OCI-M2 (cell line): ENCODE data around the gene CBX1.
"Not testable (repeated sequence)": the region's sequence is repeated elsewhere in the genome, so short reads cannot be mapped to it uniquely, and the experiment has no call there.

Experiments
- DNase-seq: peaks from one replicate; lab custom pipeline; 2025; ENCODE audit not compliant: unreplicated experiment; lab: John Stamatoyannopoulos, UW

Gene CBX1

DNA sequence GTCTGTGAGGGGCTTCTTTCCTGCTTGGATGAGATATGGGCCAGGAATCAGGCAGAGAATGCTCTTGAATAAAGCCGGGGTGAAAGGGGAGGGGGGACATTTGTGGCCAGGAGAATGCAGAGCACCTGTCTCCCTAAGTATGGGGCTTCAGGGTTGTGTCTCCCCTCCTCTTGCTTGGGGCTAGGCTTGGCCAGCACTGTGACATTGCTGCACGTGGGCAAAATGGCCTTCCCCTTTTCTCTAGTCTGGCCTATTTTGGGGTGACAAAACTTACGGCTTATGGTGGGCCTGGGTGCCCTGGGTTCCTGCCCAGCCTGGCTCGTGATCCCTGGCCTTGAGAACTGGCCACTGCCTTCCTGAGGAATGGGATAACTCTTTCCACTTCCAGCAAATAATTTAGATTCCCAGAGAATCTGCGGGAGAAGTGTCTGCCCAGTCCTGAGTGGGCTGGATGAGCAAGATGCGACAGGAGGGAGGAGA is 47.5 kb downstream of the CBX1 start:
- DNase-seq, result no peak

DNA sequence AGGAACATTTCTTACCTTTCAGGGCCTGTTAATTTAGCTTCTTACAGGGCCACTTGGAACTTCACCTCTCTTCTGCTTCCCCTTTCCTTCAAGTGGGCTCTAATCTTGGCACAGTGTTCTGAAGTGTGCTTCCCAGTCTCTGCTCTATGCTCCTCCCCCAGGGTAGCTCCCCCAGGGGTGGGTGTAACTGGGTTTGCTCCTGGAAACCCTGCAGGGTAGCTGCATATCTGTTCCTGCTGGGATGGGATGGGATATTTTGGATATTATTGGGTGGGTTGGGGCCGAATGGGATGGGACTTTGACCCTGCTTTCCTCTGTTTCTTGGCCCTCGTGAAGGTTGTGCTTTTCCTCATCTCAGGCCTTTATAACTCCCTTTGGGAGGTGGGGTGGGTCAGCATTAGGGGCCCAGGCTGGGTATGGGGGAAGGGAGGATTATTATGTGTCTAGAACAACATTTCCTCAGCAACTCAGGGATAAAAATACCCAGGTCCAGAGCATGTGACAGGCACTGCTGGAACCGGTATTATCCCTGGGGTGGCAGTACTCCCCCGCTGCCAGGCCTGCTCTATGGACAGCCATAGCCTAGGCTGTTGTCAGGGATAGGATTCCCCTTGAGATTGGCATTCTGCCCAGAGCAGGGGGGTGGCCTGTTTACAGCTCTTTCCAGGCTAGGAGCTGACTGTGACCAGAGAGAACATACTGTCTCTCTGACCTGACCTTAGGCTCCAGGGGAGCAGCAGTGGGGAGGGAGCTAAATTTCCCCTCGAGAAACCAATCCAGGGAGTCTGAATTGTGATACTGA is 48.1 kb downstream of the CBX1 start:
- no peak for DNase-seq

DNA sequence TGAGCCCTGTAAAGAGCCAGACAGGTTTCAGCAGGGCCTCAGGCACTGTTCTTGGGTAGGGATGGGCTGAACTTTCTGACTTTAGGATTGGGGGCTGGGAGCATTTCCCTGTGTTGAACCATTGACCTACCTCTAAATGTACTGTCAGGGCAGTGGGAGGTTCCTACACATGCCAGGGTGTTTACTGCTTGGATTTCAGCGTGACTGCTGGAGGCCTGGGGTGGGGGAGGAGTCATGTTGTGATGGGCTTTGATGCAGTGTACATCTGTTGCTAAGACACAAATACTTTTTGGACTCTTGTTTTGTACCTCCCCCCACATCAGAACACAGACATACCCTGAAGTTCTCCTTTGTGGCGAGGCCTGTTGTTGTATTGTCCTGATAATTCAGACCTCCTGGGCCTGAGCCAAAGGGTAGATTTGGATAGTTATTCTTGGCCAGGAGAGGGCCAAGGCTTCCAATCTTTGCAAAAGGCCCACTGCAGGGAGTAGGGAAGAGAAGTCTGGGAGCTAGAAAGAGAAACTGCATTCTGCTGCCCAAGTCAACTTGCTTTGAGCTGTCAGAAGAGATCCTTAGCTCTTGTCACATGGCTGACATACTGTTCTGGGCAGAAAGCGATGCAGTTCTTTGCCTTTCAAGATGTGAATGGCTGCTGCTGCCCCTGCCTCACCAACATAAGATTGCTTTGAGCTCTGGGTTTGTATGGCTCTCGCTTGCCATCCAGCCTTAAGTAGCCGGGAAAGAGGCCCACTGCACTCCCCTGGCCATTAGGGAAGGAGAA is 49.4 kb downstream of the CBX1 start:
- no peak for DNase-seq

DNA sequence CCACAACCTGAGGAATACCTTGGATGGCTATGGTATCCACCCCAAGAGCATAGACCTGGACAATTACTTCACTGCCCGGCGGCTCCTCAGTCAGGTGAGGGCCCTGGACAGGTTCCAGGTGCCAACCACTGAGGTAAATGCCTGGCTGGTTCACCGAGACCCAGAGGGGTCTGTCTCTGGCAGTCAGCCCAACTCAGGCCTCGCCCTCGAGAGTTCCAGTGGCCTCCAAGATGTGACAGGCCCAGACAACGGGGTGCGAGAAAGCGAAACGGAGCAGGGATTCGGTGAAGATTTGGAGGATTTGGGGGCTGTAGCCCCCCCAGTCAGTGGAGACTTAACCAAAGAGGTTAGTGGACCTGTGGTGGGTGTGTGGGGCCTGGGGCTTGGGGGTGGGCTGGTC is 50.0 kb downstream of the CBX1 start:
- DNase-seq, result no peak

DNA sequence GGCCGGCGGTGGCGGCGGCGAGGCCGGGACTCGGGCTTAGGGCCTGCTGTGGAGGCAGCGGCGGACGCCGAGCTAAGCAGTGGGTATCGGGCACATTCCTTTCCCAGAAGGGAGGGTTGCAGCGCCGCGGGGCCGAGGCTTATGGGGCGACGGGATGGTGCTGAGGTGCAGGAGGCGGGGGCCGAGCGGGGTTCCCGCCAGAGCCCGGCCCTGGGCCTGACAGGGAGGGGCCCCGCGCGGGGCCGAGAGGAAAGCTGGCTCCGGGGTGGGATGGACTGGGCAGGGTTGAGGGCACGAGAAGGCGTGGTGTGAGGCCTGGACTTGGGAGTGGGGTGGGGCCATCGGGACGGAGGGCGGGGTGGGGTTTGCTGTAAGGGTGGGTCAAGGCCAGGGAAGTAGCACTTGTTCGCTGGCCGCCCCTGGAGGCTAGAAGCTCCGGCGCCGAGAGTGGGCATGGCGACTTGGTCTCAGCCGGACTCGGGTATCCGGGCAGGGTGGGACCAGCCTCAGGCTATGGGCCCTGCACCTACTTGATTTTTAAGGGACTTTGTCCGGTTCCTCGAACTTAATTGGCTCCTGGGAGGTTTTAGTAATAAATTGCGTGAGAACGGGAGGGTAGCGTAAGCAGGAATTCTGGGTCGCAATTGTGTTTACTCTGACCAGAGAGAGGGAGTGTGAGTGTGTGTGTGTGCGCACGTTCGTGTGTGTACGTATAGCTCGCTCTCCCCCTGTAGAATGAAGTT is 52.7 kb downstream of the CBX1 start:
- no peak for DNase-seq

DNA sequence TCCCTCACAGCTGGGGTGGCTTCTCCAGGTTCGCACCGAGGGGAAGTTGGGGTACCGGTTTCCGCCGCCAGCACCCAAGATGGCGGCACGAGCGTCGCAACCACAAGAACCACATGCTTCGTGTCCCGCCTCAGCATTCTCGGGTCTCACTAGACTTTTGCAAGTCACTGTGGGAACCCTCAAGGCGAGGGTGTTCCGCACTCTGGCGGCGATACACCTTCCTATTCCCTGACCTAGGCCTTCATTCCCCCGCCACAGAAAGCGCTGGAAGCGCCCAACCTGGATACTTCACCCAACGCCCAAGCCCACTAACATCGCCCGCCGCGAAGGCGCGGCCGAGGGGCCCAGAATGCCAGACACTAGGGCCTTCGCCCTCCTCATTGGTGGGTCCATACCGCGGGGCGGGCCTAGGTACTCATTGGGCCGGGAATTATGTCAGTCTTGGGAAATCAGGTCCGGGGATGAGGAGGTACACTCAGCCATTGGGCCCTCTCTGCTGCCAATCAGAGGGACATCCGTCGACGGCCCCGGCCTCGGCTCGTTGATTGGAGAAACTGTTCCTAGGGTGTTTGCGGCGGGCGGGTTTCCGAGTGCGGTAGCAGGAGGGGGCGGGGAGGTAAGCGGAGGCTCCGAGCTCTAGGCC is 53.4 kb downstream of the CBX1 start, which contains the start of gene NFE2L1:
Gene NFE2L1 (plus strand): TSS at position 619 of the 643 bp plus-strand sequence. CDS start 2,760 bp downstream, outside the sequence.
- peak; percentile 87 for DNase-seq

DNA sequence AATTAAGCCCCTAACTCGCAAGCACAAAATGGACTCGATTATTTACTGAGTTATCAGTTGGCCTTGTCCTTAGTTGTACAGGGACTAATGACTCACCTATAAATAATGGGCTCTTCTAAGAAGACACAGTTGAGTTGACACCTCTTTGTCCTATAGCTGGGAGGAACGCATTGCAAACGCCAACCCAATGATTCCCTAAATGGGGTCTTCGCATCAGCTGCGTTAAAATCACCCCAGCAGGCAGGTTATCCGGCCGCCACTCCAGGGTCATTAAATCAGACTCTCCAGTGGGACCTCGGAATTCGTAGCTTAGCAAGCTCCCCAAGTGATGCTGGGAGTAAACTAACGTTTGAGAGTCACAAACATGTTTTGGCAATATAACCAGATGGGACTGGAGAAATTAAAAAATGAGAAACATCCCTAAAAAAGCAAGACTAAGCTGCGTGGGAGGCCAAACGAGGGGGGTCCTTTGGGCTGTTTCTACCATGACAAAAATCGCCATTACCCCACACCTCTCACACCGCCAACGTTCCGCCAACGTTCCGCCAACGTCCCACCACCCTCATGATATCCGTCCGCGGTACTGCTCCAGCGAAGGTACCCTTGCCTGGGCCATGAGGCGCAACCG is 54.1 kb downstream of the CBX1 start:
- DNase-seq, result no peak

DNA sequence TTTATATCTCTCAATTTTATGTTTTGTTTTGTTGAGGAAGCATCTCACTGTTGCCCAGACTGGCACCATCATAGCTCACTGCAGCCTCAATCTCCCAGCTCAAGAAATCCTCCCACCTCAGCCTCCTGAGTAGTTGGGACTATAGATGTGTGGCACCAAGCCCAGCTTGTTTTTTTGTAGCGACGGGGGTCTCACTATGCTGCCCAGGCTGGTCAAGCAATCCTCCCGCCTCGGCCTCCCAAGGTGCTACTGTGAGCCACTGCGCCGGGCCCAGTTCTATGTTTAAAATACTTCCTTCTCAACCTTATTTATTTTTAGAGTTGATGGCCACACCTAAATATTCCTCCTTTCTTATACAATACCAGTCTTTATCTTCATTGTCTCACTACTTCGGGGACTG is 55.0 kb downstream of the CBX1 start:
- DNase-seq, result no peak

DNA sequence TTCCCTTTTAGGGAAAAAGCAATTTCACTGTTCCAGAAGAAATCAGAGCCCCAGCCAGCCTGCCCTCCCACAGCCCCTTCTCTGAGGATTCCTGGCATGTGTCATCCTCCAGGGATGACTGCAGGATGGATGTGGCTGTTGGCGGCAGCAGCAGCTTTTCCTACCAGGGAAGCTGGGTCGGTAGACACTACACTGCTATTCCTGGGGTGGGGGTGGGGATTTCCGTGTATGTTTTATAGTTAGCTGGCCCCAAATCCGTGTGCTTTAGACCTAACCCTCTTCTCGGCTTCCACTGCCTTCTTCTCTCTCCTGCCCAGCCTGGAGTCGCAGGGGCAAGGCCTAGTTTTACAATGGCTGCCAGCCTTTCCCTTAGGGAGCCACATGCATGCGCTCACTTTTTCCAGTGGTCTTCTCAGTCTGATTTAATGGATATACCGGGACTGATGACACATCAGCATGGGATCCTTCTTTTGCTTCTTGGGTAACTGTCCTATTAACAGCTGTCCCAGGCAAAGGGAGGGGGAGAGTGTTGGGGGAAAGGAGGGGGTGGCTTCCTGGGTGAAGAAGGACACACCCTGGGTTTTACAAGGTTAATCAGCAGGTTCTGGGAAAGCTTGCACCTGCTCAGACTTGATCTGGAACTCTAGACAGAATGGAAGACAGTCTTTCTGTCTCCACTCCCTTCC is 55.8 kb downstream of the CBX1 start:
- DNase-seq, result no peak

DNA sequence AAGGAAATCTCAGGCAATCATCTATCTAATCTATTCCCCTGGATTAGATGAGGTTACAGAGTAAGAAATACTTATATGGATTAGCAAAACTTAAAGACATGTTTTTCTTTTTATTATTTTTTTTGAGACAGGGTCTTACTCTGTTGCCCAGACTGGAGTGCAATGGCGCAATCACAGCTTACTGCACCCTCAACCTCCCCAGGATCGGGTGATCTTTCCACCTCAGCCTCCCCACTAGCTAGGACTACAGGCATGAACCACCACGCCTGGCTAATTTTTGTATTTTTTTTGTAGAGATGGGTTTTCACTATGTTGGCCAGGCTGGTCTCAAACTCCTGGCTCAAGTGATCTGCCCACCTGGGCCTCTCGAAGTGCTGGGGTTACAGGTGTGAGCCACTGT is 56.4 kb downstream of the CBX1 start:
- DNase-seq, result no peak

DNA sequence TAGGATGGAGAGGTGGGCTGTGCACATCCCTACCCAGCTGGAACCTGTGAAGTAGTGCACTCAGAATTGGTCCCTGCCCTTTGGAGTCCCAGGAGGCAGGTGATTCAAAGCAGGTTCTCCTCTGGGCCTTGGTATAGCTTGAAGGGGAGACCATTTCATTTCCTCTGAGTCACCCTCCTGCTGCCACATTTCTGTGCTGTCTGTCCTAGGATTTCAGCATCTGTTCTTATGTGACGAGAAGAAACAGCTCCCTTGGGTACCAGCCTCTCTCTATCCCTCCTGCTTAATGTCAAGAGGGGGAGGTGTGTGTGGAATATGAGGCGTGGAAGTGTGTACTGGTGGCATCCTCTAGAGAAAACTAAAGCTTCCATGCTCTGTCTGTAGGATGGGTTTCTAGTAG is 58.1 kb downstream of the CBX1 start:
- no peak for DNase-seq

DNA sequence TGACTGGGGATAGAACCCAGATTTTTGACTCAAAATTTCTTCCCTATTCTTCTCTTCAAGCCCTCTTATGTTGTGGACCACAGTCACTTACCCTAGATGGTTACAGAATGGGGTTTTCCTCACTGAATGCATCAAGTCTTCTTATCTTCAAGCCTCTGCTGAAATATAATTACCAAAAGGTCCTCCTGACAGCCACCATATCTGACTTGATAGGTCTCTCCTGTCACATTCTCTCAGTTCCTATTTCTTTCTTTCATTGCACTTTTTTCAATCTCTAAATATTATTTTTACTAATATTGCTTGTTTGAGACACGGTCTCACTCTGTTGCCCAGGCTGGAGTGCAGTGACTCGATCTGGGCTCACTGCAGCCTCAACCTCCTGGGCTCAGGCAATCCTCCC is 62.6 kb downstream of the CBX1 start:
- no peak for DNase-seq

DNA sequence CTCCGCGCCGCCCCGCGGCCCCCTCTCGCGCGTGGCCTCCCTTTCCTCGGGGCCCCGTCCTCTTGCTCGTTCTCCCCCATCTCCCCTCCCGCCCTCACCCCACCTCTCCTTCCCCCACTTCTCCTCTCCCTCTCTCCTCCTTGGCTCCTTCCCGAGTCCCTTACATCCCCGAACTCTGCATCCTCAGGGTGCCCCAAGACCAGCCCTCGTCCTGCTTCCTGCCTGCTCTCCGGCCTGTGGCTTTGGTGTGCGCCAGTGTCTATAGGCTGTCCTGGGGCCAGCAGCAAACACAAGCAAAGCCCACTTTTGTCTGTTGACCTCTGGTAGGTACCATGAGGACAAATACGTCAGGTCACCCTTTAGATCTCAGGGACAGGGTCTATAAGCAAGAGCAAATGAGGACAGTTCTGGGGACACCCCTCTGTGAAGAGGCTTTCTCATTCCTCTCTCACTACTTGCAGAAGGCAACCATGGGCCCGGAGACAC is 63.4 kb downstream of the CBX1 start:
- no peak for DNase-seq

DNA sequence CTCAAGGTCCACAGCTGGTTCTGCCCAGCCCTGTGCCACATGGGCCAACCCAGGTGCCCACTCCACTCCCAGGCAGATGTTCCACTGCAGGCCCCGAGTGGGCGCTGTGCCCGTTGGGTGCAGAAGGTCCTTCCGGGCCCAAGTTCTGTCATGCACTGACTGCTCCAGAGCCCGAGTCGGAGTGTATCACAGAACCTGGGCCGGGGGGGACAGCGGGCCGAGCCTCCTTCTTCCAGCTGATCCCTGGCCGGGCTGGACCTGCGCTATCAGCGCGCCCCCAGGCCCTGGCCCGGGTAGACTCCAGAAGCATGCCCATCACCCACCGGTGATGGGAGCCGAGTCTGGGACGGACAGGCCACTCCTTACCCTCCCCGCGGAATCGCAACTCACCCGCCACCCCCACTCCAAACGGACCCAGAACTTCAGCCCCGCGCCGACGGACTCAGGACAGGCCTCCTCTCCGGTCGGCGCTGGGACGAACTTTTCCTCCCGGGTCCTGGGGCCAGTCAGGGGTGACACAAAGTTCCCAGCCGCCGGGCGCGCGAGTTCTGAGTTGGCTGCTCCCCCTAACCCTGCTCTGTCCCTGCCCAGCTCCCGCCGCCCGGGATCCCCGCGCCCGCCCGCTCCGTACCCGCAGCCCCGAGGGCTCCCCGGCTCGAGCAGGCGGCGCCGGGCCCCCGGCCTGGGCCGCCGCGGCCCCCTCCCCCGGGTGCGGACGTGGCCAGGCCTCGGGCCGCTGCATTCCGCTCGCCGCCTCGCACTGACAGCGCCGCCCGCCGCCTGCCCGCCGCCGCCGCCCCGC is 64.0 kb downstream of the CBX1 start, which contains the start of gene COPZ2:
Gene COPZ2 (minus strand): TSS at position 762 of the 802 bp plus-strand sequence. CDS start 20 bp downstream, at position 742.
- DNase-seq, result no peak

DNA sequence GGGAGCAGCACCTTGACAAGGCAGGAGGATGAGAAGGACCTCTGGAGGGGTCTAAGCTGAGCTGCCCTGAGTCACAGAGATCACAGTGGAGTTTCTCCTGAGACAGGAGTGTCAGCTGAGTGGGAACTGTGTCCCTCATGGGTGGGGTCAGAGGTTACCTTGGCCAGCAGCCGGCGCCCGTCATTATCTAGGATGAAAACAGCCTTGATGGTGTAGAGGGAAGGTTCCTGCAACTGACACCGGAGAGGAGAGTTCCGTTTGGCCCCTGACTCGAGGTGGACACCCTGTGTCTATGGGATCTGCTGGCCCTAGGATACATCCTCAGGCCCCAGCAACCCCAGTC is 64.6 kb downstream of the CBX1 start:
- no peak for DNase-seq

DNA sequence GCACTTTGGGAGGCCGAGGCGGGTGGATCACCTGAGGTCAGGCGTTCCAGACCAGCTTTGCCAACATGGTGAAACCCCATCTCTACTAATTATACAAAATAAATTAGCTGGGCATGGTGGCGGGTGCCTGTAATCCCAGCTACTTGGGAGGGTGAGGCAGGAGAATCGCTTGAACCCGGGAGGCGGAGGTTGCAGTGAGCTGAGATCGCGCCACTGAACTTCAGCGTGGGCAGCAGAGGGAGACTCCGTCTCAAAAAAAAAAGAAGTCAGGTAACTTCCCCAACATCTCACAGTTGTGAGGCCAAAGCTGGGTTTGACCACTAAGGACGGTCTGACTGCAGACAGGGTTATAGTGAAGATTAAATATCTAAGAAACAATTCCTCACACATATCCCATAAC is 66.5 kb downstream of the CBX1 start:
- DNase-seq, result not testable (repeated sequence)

DNA sequence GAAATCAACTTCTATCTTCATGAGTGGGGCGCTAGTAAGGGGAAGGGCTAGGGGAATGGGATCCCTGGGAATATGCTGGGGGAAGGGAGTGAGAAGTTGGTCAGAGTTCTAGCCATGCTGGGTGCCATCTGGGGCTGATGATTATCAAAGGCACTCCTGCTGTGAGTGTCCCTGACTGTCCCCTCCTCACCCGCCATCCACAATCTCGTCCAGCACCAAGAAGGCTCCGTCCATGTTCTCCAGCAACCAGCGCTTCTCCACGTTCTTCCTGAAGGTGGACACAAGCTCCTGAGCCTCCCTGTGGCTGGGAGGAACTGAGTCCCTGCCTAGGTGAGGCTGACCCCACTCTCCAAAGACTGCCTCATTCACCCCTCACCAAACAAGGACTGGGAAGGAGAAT is 69.3 kb downstream of the CBX1 start:
- no peak for DNase-seq

DNA sequence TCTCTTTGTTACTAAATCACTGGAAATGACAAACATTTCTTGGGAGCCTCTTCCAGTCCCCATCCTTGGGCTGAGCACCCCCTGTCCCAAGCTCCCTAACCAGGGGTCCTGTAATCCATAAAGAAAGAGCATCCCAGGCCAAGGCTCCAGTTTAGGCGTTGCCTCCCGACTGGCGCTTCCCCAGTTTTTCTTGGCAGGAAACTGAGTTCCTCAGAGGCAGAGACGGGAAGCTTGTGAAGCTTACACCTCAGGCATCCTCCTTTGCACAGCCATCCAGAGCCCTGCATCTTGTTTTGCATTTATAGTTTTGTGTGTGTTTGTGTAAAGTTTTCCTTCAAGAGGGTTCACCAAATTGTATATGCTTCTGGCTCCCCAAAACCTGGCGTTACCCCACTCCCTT is 70.7 kb downstream of the CBX1 start:
- no peak for DNase-seq

DNA sequence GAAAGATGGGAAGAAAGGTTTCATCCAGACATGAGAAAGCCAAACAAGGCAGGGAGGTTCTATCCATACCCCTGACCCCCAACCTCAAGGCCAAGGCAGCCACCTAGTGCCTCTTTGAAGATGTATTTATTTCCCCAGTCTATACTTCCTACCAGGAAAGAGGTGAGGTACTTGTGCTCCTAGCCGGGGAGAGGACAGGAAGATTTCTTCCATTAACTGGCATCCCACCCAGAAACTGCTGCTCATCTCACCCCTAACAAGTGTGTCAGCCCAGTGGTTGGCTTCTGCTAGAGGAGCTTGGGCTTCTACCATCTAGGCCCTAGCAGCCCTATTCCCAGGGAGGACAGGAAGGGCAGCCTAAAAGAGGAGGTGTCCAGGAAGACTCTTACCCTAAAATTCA is 72.5 kb downstream of the CBX1 start:
- no peak for DNase-seq
